Ascending aorta (tissue), 2 donors: ENCODE data around the gene ST7. TPM values are rescaled to one million over a fixed set of nuclear protein-coding genes. Genes with fewer than 3 reads are reported as not detected.

Experiments
- DNase-seq, 2 donors: peaks; one replicate each; pipeline ENCODE4 v3.0.0-alpha.2; 2019; ENCODE audit warnings: low spot score in 2 of 2
- H3K27ac ChIP-seq, 2 donors: fragments of 200-600 bp; sonication (generic); one replicate each; pipeline ENCODE4 v1.5.1; 2016 to 2017; ENCODE audit warnings: mild to moderate bottlenecking in 1 of 2
- H3K27me3 ChIP-seq: fragments of 200-600 bp; sonication (generic); one replicate; pipeline ENCODE4 v1.5.1; 2017
- H3K36me3 ChIP-seq, 2 donors: fragments of 200-600 bp; sonication (generic); one replicate each; pipeline ENCODE4 v1.5.1; 2016
- H3K4me1 ChIP-seq, 2 donors: fragments of 200-600 bp; sonication (generic); one replicate each; pipeline ENCODE4 v1.5.1; 2016 to 2017; ENCODE audit warnings: mild to moderate bottlenecking in 1 of 2
- H3K4me3 ChIP-seq, 2 donors: fragments of 200-600 bp; sonication (generic); one replicate each; pipeline ENCODE4 v1.5.1; 2016 to 2017; ENCODE audit warnings: mild to moderate bottlenecking in 1 of 2
- H3K9me3 ChIP-seq, 2 donors: fragments of 200-600 bp; sonication (generic); one replicate each; pipeline ENCODE4 v1.5.1; 2016
- intact Hi-C: fragments of 100-400 bp; cut with DNase I; formaldehyde crosslinking; loops from one replicate; pipeline ENCODE4 v1.15.1; 2023
- total RNA-seq: library from RNA; depleted of rRNA; stranded (reverse); fragments of >200 nt; gene quantifications from one replicate; pipeline ENCODE4 v1.1.0, GENCODE V29; 2016
- TF ChIP-seq, protein P1 (sequence below), 3 experiments: fragments of 200-600 bp in 2 of 3; fragments of 450-650 bp in 1 of 3; sonication (generic) in 2 of 3; IDR thresholded peaks; one replicate each; pipeline ENCODE4 v1.5.1; 2016 to 2019; ENCODE audit warnings: antibody characterized with exemption in 3 of 3, mild to moderate bottlenecking in 1 of 3, moderate library complexity in 1 of 3

ST7 gene
- total RNA-seq, 1 donor from 2014 or later = 19.2 TPM

DNA sequence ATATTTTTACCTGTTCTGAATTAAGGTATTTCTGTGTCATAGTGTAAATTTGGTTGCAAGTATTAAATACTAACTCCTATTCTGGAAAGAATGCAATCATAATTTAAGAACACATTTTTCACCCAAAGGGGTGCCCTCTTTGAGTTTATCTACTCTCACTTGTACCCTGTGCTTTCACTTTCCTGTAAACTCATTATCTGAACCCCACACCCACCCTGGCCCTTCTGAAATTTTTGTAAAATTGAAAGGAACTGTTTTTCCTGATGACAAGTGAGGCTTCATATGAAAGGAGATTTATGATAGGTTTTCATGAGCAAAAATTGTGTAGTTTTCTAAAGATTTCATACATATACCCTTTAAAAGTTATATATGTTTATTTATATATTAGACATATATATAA is 235.1 kb downstream of the ST7 start:
- Histone ChIP-seq H3K4me1 (peaks cover 0 to 5% of the 10 kb centered on the region in 2 donors), H3K27me3 (no peaks in the 10 kb centered on the region), H3K4me3 (no peak overlapping the region), H3K36me3 (peaks cover 13 to 19% of the 10 kb centered on the region in 2 donors), H3K9me3 (no peaks in the 10 kb centered on the region), H3K27ac (no peak overlapping the region)
- TF ChIP-seq, protein P1, sequence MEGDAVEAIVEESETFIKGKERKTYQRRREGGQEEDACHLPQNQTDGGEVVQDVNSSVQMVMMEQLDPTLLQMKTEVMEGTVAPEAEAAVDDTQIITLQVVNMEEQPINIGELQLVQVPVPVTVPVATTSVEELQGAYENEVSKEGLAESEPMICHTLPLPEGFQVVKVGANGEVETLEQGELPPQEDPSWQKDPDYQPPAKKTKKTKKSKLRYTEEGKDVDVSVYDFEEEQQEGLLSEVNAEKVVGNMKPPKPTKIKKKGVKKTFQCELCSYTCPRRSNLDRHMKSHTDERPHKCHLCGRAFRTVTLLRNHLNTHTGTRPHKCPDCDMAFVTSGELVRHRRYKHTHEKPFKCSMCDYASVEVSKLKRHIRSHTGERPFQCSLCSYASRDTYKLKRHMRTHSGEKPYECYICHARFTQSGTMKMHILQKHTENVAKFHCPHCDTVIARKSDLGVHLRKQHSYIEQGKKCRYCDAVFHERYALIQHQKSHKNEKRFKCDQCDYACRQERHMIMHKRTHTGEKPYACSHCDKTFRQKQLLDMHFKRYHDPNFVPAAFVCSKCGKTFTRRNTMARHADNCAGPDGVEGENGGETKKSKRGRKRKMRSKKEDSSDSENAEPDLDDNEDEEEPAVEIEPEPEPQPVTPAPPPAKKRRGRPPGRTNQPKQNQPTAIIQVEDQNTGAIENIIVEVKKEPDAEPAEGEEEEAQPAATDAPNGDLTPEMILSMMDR (IDR thresholded peaks at IDR 0.05) = no peak
- DNase-seq = no peak
- intact Hi-C loops = no loop called here

DNA sequence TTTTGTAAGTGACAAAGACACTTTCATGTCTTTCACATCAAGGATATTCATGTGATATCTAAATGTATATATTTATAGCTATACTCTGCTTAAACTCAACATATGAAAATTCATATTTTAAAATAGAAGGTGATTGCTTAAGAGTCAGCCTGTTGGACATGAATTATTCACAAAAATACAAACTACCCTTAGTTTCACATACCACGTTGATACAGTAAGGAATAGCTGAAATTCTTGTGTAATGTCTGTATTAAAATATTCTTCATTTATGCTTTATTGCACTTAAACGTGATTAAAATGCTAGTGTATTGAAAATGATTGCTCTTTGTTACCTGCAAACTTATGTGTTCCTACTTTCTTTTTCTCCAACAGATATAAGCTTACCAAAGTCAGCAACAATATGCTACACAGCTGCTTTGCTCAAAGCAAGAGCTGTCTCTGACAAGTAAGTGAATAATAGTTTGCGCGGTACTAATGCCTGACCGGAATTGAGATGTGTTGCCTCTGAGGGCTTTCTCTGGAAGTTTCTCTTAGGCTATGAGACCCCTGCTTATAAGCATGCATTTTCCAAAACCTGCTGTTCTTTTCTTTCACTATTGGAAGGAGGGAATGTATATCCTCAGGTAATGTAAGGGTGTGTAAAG is 235.8 kb downstream of the ST7 start:
- Histone ChIP-seq H3K4me1 (peaks cover 0 to 5% of the 10 kb centered on the region in 2 donors), H3K27me3 (no peaks in the 10 kb centered on the region), H3K36me3 (peaks cover 13 to 19% of the 10 kb centered on the region in 2 donors), H3K9me3 (no peaks in the 10 kb centered on the region), H3K4me3 (no peak overlapping the region), H3K27ac (no peak overlapping the region)
- no peak for DNase-seq
- intact Hi-C loops = no loop called here
- TF ChIP-seq, protein P1 (IDR thresholded peaks at IDR 0.05) = no peak

DNA sequence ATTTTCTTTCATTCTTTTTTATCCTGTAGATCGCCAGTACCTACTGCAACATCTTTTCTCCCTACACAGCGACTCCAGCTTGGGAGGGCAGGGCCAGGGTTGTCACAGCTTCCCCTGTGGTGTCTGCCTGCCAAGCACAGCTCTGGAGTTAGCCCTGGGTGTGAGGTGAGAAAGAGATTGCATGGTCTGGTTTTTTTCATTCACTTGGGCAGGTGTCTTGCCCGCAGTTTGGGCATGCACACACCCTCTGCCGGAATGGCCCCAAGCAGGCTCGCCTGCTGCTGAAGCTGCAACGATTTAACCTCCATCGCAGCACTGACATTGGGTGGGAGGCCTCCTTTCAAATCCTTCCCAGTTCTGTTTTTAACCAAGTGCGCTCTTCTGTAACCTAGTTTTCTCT is 236.8 kb downstream of the ST7 start:
- DNase-seq = no peak
- intact Hi-C loops = no loop called here
- Histone ChIP-seq H3K27me3 (no peaks in the 10 kb centered on the region), H3K4me1 (peaks cover 0 to 5% of the 10 kb centered on the region in 2 donors), H3K4me3 (no peak overlapping the region), H3K27ac (no peak overlapping the region), H3K9me3 (no peaks in the 10 kb centered on the region), H3K36me3 (peaks cover 16 to 19% of the 10 kb centered on the region in 2 donors)
- TF ChIP-seq, protein P1 (IDR thresholded peaks at IDR 0.05) = no peak

DNA sequence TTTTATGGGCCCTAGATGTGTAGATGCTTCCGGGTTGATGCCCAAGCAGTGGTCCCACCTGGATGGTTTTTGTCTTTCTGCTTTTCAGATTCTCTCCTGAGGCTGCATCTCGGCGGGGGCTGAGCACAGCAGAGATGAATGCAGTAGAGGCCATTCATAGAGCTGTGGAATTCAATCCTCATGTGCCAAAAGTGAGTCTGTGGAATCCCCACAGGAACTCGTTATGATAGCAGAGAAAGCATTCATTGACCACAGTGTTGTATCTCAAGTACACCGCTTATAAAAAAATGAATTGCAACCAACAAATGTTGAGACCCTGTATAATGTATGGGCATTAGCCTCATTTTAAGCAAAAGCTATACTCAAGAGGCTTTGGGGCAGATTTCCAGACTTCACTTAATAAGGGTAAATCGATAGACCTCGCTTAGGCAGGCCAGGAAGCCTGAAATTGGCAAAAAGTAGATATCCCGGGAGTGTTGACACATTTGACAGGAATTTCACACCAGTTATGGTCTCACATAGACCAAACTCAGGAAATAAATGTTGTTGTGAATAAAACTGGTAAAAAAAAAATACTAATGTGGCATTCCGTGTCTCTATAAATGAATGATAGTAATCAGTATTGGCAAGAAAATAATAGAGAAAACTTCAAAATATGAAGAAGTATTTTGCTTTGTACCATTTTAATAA is 237.6 kb downstream of the ST7 start:
- Histone ChIP-seq H3K27me3 (no peaks in the 10 kb centered on the region), H3K4me1 (peaks cover 0 to 5% of the 10 kb centered on the region in 2 donors), H3K9me3 (no peaks in the 10 kb centered on the region), H3K4me3 (no peak overlapping the region), H3K27ac (no peak overlapping the region), H3K36me3 (peaks cover 16 to 19% of the 10 kb centered on the region in 2 donors)
- TF ChIP-seq, protein P1 (IDR thresholded peaks at IDR 0.05) = no peak
- intact Hi-C loops = no loop called here
- no peak for DNase-seq

DNA sequence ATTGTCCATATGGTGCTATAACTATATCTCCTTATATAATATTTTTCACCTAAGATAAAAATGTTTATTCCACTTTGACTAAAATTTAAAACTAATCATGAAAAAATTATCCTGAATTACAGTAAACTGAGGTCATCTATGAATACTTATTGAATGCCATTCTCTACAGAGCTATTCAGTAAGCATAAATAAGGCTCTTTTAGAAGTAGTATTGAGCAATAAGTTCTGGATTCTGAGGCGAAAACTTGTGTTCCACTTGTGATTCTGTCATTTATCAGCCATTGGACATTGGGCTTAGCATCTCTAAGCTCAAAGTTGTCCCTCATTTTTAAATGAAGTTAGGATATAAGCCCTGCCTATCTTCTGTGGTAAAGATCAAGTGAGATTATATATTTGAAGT is 238.8 kb downstream of the ST7 start:
- Histone ChIP-seq H3K27me3 (no peaks in the 10 kb centered on the region), H3K36me3 (peaks cover 16 to 19% of the 10 kb centered on the region in 2 donors), H3K9me3 (no peaks in the 10 kb centered on the region), H3K27ac (no peak overlapping the region), H3K4me1 (peaks cover 0 to 3% of the 10 kb centered on the region in 2 donors), H3K4me3 (no peak overlapping the region)
- TF ChIP-seq, protein P1 (IDR thresholded peaks at IDR 0.05) = no peak
- DNase-seq = no peak
- intact Hi-C loops = no loop called here
